ENCODE data around the gene RSPH9. TPM values are rescaled to one million over a fixed set of nuclear protein-coding genes. Genes with fewer than 3 reads are reported as not detected.

The RSPH9 gene
- total RNA-seq, 1 experiment from 2014 or later = 0.28 TPM

GRCh38 chr6:43687079-43687436, 42.2 kb downstream of the RSPH9 start:
- peak overlapping the region; percentile 95 to 96 for H3K4me3 ChIP-seq (ENCODE audit: low read depth in 2 of 2, low read length in 2 of 2)
- intact Hi-C loops (cut with micrococcal nuclease; ENCODE audit: unreplicated experiment) (no loop called here), in situ Hi-C loops (cut with HindIII; ENCODE audit: low pct_unique_long_range_greater_than_20kb, low sequenced_read_pairs) (loop anchor here (5.0 kb wide), 1 partner anchor 45 kb away; no protein-coding TSS in a partner anchor)
- BruUV-seq (replicated peaks) = no TSS peak
- peaks cover 7% of the 10 kb centered on the region; the same call in 1 of the 2 replicates for H3K36me3 ChIP-seq (ENCODE audit: control insufficient read depth, insufficient read depth, low read length)
- no peaks in the 10 kb centered on the region for H3K9me3 ChIP-seq (ENCODE audit: control insufficient read depth, insufficient read depth, low read depth, low read length)
- H3K27me3 ChIP-seq (ENCODE audit: control insufficient read depth, insufficient read depth, low read length) = no peaks in the 10 kb centered on the region
- H3K4me1 ChIP-seq (ENCODE audit: control insufficient read depth, insufficient read depth, low read length) = peaks cover 12% of the 10 kb centered on the region
- TF ChIP-seq TCF7L2 (IDR thresholded peaks at IDR 0.05; ENCODE audit: low read depth, low read length) = no peak
- no peak for TF ChIP-seq REST (IDR thresholded peaks at IDR 0.05; ENCODE audit: insufficient read depth in 1 of 2, low read depth in 2 of 2, low read length in 1 of 2)
- no peak for TF ChIP-seq CTCF (IDR thresholded peaks at IDR 0.05)
- TF ChIP-seq POLR2AphosphoS5 (IDR thresholded peaks at IDR 0.05; ENCODE audit: low read depth, low read length) = no peak
- no peak for TF ChIP-seq SIN3A (IDR thresholded peaks at IDR 0.05; ENCODE audit: borderline replicate concordance, insufficient read depth, low read depth, low read length)
- POLR2A ChIA-PET = interaction anchor here (0.6 kb wide), 1 partner anchor 83 kb away, joined by 9 read pairs; the partner anchor contains the start of gene VEGFA
- DNase-seq (ENCODE audit: low read depth, low spot score) (no peak), ATAC-seq (peak; percentile 23; the same call in 1 of the 2 replicates)
- CTCF ChIA-PET = no interaction called here
- H3K27ac ChIP-seq (ENCODE audit: low read length) = peak overlapping the region; percentile 93

DNA sequence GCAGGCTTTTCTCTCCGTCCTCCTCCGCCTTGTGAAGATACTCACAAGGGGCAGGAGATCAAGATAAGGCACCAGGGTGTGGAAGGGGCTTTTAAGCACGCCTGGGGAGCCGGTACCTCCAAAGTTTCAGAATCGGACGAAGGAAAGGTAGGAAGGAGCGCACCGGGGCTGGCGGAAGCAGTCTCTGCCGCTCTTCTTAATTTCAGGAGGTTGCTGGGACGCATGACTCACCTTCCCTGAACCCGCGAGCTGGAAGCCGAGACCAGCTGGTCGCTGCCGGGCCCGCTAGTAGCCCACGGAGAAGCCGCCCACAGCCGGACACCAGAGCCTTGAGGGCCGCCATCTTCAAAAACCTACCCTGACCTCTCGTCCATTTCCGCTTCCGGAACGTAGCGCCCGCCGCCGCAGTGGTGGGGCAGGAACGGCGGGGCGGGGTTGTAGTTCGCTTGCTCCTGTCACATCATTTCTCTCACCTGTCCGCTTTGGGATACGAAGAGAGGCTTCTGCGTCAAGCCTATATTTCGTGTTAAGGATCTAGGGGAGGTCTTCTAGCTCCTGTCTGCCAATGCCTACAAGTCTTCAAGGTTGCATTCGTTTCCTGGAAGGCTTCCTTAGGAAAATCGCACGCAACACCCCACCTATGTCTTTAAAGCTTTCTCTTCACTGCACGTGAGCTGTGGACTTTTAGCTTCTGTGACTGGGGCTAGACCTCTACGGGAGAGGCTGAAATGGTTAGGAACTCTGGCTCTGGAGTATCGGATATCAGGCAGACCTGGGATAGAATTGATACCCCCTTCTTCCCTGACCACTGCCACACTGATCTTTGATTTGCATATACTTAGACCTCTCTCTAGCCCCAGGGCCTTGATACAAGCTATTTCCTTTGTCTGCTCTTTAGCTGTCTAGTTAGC, 42.9 kb downstream of the RSPH9 start, which contains the start of gene MRPS18A:
Gene MRPS18A, minus strand, starts transcription at position 355 of the 911 bp plus-strand sequence. Its CDS starts 12 bp downstream, at position 343.
- peak within 1 kb of the TSS; percentile 93 for H3K27ac ChIP-seq (ENCODE audit: low read length)
- ATAC-seq = peak; percentile 99
- H3K9me3 ChIP-seq (ENCODE audit: control insufficient read depth, insufficient read depth, low read depth, low read length) = no peaks in the 10 kb centered on the region
- TF ChIP-seq SIN3A (IDR thresholded peaks at IDR 0.05; ENCODE audit: borderline replicate concordance, insufficient read depth, low read depth, low read length) (0 out of 2 replicates have a peak, but pooled peaks have one; percentile 45), CTCF (IDR thresholded peaks at IDR 0.05) (no peak), TCF7L2 (IDR thresholded peaks at IDR 0.05; ENCODE audit: low read depth, low read length) (peak; percentile 54; the same call in 1 of the 2 replicates), POLR2AphosphoS5 (IDR thresholded peaks at IDR 0.05; ENCODE audit: low read depth, low read length) (peak; percentile 91), REST (IDR thresholded peaks at IDR 0.05; ENCODE audit: insufficient read depth in 1 of 2, low read depth in 2 of 2, low read length in 1 of 2) (no peak)
- no TSS peak for BruUV-seq (replicated peaks)
- H3K4me3 ChIP-seq (ENCODE audit: low read depth in 2 of 2, low read length in 2 of 2) = peak within 1 kb of the TSS; percentile 95 to 96
- CTCF ChIA-PET = no interaction called here
- H3K36me3 ChIP-seq (ENCODE audit: control insufficient read depth, insufficient read depth, low read length) = peaks cover 7% of the 10 kb centered on the region; the same call in 1 of the 2 replicates
- no peak for DNase-seq (ENCODE audit: low read depth, low spot score)
- in situ Hi-C loops (cut with HindIII; ENCODE audit: low pct_unique_long_range_greater_than_20kb, low sequenced_read_pairs) = loop anchor here (5.0 kb wide), 1 partner anchor 45 kb away; no protein-coding TSS in a partner anchor
- POLR2A ChIA-PET = interaction anchor here (0.6 kb wide), 1 partner anchor 83 kb away, joined by 9 read pairs; the partner anchor contains the start of gene VEGFA
- H3K4me1 ChIP-seq (ENCODE audit: control insufficient read depth, insufficient read depth, low read length) = peaks cover 12% of the 10 kb centered on the region
- intact Hi-C loops (cut with micrococcal nuclease; ENCODE audit: unreplicated experiment) = no loop called here
- no peaks in the 10 kb centered on the region for H3K27me3 ChIP-seq (ENCODE audit: control insufficient read depth, insufficient read depth, low read length)
